ENCODE data around the gene MYH13.

GRCh38 chr17:10295728-10296343 lies 77.0 kb downstream of the MYH13 start:
- no peak for TF ChIP-seq EZH2 (IDR thresholded peaks at IDR 0.05; ENCODE audit: borderline replicate concordance, low read depth, low read length, poor library complexity, severe bottlenecking)
- TF ChIP-seq, protein P1, sequence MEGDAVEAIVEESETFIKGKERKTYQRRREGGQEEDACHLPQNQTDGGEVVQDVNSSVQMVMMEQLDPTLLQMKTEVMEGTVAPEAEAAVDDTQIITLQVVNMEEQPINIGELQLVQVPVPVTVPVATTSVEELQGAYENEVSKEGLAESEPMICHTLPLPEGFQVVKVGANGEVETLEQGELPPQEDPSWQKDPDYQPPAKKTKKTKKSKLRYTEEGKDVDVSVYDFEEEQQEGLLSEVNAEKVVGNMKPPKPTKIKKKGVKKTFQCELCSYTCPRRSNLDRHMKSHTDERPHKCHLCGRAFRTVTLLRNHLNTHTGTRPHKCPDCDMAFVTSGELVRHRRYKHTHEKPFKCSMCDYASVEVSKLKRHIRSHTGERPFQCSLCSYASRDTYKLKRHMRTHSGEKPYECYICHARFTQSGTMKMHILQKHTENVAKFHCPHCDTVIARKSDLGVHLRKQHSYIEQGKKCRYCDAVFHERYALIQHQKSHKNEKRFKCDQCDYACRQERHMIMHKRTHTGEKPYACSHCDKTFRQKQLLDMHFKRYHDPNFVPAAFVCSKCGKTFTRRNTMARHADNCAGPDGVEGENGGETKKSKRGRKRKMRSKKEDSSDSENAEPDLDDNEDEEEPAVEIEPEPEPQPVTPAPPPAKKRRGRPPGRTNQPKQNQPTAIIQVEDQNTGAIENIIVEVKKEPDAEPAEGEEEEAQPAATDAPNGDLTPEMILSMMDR (conservative IDR thresholded peaks at IDR 0.05; ENCODE audit: low read depth, low read length) = peak; percentile 84

All from A673 (cell line).